Measurements from ENCODE around the gene GDI1. TPM values are rescaled to one million over a fixed set of nuclear protein-coding genes. Genes with fewer than 3 reads are reported as not detected.
A peak's percentile ranks its signal among the peaks of the same experiment; 100 is the strongest.

Gene GDI1
- total and polyA plus RNA-seq, 9 of the 15 experiments (the other 6 are each of a cell fraction or from before 2014, with no cell fraction given), result 0.97 to 82.6 (median 37.5) TPM

DNA sequence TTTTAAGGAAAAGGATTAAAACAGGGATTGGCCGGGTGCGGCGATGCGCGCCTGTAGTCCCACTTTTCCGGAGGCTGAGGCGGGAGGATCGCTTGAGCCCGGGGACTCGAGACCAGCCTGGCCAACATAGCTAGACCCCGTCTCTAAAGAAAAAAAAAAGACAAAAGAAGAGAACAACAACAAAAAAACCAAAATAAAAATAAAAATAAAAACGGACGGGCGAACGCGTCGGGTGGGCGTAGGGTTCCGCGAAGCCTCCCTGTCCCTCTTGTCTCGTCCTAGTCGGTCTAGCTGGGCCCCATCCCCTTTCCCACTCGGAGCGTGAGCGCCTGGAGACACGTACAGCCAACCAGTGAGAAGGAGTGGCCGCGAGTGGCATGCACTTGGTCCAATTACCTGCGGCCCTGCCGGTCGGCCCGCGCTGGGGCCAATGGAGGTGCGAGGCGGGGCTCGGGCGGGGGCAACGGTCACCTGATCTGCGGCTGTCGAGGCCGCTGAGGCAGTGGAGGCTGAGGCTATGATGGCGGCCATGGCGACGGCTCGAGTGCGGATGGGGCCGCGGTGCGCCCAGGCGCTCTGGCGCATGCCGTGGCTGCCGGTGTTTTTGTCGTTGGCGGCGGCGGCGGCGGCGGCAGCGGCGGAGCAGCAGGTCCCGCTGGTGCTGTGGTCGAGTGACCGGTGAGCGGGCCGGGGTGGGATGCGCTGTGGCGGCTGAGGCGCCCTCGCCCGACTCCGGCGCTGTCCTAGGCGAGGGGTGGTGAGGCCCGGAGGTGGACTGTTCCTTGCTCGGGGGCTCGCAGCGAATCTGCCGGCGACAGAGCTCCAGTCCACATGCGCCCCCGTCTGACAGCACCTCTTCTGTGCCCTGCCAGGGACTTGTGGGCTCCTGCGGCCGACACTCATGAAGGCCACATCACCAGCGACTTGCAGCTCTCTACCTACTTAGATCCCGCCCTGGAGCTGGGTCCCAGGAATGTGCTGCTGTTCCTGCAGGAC, 8.5 kb upstream of the GDI1 start, which contains the start of gene ATP6AP1 (continued):
- TF ChIP-seq, protein P1, sequence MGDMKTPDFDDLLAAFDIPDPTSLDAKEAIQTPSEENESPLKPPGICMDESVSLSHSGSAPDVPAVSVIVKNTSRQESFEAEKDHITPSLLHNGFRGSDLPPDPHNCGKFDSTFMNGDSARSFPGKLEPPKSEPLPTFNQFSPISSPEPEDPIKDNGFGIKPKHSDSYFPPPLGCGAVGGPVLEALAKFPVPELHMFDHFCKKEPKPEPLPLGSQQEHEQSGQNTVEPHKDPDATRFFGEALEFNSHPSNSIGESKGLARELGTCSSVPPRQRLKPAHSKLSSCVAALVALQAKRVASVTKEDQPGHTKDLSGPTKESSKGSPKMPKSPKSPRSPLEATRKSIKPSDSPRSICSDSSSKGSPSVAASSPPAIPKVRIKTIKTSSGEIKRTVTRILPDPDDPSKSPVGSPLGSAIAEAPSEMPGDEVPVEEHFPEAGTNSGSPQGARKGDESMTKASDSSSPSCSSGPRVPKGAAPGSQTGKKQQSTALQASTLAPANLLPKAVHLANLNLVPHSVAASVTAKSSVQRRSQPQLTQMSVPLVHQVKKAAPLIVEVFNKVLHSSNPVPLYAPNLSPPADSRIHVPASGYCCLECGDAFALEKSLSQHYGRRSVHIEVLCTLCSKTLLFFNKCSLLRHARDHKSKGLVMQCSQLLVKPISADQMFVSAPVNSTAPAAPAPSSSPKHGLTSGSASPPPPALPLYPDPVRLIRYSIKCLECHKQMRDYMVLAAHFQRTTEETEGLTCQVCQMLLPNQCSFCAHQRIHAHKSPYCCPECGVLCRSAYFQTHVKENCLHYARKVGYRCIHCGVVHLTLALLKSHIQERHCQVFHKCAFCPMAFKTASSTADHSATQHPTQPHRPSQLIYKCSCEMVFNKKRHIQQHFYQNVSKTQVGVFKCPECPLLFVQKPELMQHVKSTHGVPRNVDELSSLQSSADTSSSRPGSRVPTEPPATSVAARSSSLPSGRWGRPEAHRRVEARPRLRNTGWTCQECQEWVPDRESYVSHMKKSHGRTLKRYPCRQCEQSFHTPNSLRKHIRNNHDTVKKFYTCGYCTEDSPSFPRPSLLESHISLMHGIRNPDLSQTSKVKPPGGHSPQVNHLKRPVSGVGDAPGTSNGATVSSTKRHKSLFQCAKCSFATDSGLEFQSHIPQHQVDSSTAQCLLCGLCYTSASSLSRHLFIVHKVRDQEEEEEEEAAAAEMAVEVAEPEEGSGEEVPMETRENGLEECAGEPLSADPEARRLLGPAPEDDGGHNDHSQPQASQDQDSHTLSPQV (IDR thresholded peaks at IDR 0.05), result 0 out of 2 replicates have a peak, but pooled peaks have one; percentile 34
- TF ChIP-seq POLR2A (conservative IDR thresholded peaks at IDR 0.05) (peak; percentile 69), BRCA1 (IDR thresholded peaks at IDR 0.05) (no peak), BRCA1 (CRISPR knock-in tag; IDR thresholded peaks at IDR 0.05) (no peak), ZNF121 (CRISPR knock-in tag; conservative IDR thresholded peaks at IDR 0.05) (peak; percentile 99), NBN (IDR thresholded peaks at IDR 0.05; ENCODE audit: low read depth) (0 out of 2 replicates have a peak, but pooled peaks have one; percentile 63), SUPT5H (IDR thresholded peaks at IDR 0.05) (peak; percentile 52; the same call in 1 of the 2 replicates), CBFA2T2 (conservative IDR thresholded peaks at IDR 0.05) (peak; percentile 37), CREB1 (IDR thresholded peaks at IDR 0.05) (peak; percentile 39; the same call in 1 of the 2 replicates), CREB1 (CRISPR knock-in tag; IDR thresholded peaks at IDR 0.05) (peak; percentile 74), DMBX1 (CRISPR knock-in tag; IDR thresholded peaks at IDR 0.05; ENCODE audit: borderline replicate concordance) (0 out of 2 replicates have a peak, but pooled peaks have one; percentile 11), CBFB (CRISPR knock-in tag; IDR thresholded peaks at IDR 0.05) (no peak), MTA3 (IDR thresholded peaks at IDR 0.05; ENCODE audit: borderline replicate concordance) (peak; percentile 71), PURB (CRISPR knock-in tag; IDR thresholded peaks at IDR 0.05; ENCODE audit: low read depth) (no peak), MAZ (CRISPR knock-in tag; conservative IDR thresholded peaks at IDR 0.05 in 1 of 2, IDR thresholded peaks at IDR 0.05 in 1 of 2) (peak; percentile 66 to 84), NFE2 (IDR thresholded peaks at IDR 0.05; ENCODE audit: low read depth) (no peak), PTRF (tag; IDR thresholded peaks at IDR 0.05) (no peak), CC2D1A (IDR thresholded peaks at IDR 0.05) (peak; percentile 55), MBD2 (IDR thresholded peaks at IDR 0.05; ENCODE audit: borderline replicate concordance, low read depth) (peak; percentile 96), PTBP1 (IDR thresholded peaks at IDR 0.05; ENCODE audit: low read depth, low read length) (no peak)
- TF ChIP-seq, protein P2, sequence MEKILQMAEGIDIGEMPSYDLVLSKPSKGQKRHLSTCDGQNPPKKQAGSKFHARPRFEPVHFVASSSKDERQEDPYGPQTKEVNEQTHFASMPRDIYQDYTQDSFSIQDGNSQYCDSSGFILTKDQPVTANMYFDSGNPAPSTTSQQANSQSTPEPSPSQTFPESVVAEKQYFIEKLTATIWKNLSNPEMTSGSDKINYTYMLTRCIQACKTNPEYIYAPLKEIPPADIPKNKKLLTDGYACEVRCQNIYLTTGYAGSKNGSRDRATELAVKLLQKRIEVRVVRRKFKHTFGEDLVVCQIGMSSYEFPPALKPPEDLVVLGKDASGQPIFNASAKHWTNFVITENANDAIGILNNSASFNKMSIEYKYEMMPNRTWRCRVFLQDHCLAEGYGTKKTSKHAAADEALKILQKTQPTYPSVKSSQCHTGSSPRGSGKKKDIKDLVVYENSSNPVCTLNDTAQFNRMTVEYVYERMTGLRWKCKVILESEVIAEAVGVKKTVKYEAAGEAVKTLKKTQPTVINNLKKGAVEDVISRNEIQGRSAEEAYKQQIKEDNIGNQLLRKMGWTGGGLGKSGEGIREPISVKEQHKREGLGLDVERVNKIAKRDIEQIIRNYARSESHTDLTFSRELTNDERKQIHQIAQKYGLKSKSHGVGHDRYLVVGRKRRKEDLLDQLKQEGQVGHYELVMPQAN (IDR thresholded peaks at IDR 0.05; ENCODE audit: borderline replicate concordance), result 0 out of 2 replicates have a peak, but pooled peaks have one; percentile 28
- TF ChIP-seq, protein P3, sequence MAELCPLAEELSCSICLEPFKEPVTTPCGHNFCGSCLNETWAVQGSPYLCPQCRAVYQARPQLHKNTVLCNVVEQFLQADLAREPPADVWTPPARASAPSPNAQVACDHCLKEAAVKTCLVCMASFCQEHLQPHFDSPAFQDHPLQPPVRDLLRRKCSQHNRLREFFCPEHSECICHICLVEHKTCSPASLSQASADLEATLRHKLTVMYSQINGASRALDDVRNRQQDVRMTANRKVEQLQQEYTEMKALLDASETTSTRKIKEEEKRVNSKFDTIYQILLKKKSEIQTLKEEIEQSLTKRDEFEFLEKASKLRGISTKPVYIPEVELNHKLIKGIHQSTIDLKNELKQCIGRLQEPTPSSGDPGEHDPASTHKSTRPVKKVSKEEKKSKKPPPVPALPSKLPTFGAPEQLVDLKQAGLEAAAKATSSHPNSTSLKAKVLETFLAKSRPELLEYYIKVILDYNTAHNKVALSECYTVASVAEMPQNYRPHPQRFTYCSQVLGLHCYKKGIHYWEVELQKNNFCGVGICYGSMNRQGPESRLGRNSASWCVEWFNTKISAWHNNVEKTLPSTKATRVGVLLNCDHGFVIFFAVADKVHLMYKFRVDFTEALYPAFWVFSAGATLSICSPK (IDR thresholded peaks at IDR 0.05; ENCODE audit: borderline replicate concordance), result no peak
